ENCODE measurements around the gene MYMX. TPM values are rescaled to one million over a fixed set of nuclear protein-coding genes. Genes with fewer than 3 reads are reported as not detected.
"Not testable (repeated sequence)": the region's sequence is repeated elsewhere in the genome, so short reads cannot be mapped to it uniquely, and the experiment has no call there.

MYMX gene
- total RNA-seq, 1 donor from 2014 or later = not detected

DNA sequence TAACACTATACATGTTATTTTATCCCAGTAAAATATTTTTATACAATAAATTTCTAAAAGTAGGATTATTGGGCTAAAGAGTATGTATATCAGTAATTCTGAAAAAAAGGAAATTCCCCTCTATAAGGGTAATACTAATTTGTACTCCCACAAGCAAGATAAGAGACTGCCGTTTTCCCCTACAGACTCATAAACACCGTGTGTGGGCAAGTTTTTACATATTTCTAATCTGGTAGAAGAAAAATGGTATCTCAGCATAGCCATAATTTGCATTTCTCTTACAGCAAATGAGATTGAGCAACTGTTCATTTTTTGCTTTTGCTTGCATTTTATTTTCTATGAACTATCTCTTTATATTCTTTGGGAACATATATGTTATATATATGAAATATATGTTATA lies 26.0 kb upstream of the MYMX start:
- Histone ChIP-seq H3K36me3 (ENCODE audit: control insufficient read depth, insufficient read depth, low read length) (no peaks in the 10 kb centered on the region), H3K4me3 (ENCODE audit: low read depth, low read length) (no peak overlapping the region), H3K27me3 (ENCODE audit: control insufficient read depth, insufficient read depth, low read length) (peaks cover 2% of the 10 kb centered on the region)
- DNase-seq (ENCODE audit: low read depth) = no peak
- TF ChIP-seq, protein P1, sequence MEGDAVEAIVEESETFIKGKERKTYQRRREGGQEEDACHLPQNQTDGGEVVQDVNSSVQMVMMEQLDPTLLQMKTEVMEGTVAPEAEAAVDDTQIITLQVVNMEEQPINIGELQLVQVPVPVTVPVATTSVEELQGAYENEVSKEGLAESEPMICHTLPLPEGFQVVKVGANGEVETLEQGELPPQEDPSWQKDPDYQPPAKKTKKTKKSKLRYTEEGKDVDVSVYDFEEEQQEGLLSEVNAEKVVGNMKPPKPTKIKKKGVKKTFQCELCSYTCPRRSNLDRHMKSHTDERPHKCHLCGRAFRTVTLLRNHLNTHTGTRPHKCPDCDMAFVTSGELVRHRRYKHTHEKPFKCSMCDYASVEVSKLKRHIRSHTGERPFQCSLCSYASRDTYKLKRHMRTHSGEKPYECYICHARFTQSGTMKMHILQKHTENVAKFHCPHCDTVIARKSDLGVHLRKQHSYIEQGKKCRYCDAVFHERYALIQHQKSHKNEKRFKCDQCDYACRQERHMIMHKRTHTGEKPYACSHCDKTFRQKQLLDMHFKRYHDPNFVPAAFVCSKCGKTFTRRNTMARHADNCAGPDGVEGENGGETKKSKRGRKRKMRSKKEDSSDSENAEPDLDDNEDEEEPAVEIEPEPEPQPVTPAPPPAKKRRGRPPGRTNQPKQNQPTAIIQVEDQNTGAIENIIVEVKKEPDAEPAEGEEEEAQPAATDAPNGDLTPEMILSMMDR (IDR thresholded peaks at IDR 0.05; ENCODE audit: insufficient read depth, low read length, poor library complexity, severe bottlenecking) = no peak

DNA sequence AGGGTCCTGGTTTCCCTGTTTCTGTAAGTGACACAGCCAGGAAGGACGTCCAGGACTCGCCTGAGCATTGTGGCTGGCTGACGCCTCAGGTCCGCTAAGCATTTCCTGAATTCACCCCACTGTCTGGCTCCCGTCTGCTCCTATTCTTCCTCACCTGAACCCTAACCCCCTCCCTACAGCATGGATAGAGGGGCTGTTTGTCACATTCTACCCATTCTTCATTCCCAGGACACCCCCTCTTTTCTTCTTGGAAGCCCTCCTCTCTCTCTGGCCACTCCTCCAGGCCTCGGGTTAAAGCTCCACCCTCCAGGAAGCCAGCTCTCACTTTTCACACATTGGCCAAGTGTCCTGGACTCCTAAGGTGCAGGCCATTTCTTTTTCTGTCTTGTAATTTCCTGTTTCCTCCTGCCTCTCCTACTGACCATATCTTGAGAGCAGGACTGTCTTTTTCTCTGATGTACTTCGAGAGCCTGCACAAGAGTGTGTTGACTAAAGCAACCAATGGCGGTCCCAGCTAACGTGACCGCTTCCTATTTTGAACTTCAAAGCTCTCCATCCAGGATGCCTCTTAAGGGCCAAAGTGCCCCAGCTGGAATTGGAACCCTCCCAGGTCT lies 24.2 kb upstream of the MYMX start:
- Histone ChIP-seq H3K4me3 (ENCODE audit: low read depth, low read length) (no peak overlapping the region), H3K27me3 (ENCODE audit: control insufficient read depth, insufficient read depth, low read length) (no peaks in the 10 kb centered on the region), H3K36me3 (ENCODE audit: control insufficient read depth, insufficient read depth, low read length) (no peaks in the 10 kb centered on the region)
- DNase-seq (ENCODE audit: low read depth) = no peak
- TF ChIP-seq, protein P1 (IDR thresholded peaks at IDR 0.05; ENCODE audit: insufficient read depth, low read length, poor library complexity, severe bottlenecking) = no peak

DNA sequence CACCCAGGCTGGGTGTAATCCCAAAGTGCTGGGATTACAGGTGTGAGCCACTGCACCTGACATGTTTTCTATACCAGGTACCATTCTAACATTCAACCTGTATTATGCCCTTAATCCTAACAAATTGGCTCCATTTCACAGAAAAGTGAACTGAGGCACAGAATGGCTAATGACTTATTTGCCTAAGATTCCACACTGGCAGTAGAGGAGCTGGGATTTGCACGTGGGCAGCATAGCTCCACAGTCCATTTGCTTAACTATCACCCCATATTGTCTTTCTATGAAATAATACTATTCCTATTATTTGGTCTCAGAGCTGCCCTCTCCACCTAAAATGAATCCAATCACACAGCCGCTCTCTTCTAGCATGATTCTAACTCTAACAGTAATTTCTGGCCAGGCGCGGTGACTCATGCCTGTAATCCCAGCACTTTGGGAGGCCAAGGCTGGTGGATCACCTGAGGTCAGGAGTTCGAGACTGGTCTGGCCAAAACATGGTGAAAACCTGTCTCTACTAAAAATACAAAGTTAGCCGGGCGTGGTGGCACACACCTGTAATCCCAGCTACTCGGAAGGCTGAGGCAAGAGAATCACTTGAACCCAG lies 23.3 kb upstream of the MYMX start:
- no peaks in the 10 kb centered on the region for H3K36me3 ChIP-seq (ENCODE audit: control insufficient read depth, insufficient read depth, low read length)
- no peaks in the 10 kb centered on the region for H3K27me3 ChIP-seq (ENCODE audit: control insufficient read depth, insufficient read depth, low read length)
- TF ChIP-seq, protein P1 (IDR thresholded peaks at IDR 0.05; ENCODE audit: insufficient read depth, low read length, poor library complexity, severe bottlenecking) = no peak
- no peak overlapping the region for H3K4me3 ChIP-seq (ENCODE audit: low read depth, low read length)
- no peak for DNase-seq (ENCODE audit: low read depth)

DNA sequence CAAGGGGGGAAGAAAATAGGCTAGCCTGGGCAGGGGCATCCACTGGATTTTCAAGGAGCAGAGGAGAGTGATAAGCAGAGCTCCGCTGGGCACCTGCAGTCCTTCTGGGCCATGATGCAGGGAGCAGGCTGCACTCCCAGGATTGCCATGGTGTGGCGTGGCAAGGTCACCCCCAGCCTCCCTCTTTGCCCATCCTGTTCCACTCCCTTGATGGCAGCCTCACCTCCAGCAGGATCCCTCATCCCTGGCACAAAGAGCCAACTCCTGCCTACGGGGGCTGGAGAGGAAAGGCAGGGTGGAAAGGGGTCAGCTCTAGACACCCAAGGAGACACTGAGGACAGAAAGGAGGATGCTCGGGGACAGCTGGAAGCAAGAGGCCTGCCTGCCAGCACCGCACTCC lies 22.4 kb upstream of the MYMX start:
- Histone ChIP-seq H3K27me3 (ENCODE audit: control insufficient read depth, insufficient read depth, low read length) (no peaks in the 10 kb centered on the region), H3K36me3 (ENCODE audit: control insufficient read depth, insufficient read depth, low read length) (no peaks in the 10 kb centered on the region), H3K4me3 (ENCODE audit: low read depth, low read length) (no peak overlapping the region)
- TF ChIP-seq, protein P1 (IDR thresholded peaks at IDR 0.05; ENCODE audit: insufficient read depth, low read length, poor library complexity, severe bottlenecking) = no peak
- no peak for DNase-seq (ENCODE audit: low read depth)

DNA sequence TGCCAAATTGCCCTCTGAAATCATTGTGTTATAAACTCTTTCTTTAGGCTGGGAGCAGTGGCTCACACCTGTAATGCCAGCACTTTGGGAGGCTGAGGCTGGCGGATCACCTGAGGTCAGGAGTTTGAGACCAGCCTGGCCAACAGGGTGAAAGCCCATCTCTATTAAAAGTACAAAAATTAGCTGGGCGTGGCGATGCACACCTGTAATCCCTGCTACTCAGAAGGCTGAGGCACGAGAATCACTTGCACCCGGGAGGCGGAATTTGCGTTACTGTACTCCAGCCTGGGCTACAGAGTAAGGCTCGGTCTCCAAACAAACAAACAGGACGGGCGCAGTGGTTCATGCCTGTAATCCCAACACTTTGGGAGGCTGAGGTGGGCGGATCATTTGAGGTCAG lies 20.4 kb upstream of the MYMX start:
- H3K27me3 ChIP-seq (ENCODE audit: control insufficient read depth, insufficient read depth, low read length); H3K4me3 ChIP-seq (ENCODE audit: low read depth, low read length); DNase-seq (ENCODE audit: low read depth); H3K36me3 ChIP-seq (ENCODE audit: control insufficient read depth, insufficient read depth, low read length): not testable (repeated sequence)

DNA sequence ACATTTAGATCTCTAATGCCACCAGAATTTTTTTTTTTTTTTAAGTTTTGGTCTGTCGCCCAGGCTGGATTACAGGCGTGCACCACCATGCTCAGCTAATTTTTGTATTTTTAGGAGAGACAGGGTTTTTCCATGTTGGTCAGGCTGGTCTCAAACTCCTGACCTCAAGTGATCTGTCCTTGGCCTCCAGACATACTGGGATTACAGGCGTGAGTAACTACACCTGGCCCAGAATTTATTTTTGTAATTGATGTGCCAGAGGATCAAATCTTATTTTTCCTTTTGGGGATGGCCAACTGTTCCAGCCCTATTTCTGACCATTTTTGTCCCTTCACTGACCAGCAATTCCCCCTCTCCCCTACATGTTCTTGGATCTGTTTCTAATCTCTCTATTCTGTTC lies 18.0 kb upstream of the MYMX start:
- H3K4me3 ChIP-seq (ENCODE audit: low read depth, low read length) = no peak overlapping the region
- TF ChIP-seq, protein P1 (IDR thresholded peaks at IDR 0.05; ENCODE audit: insufficient read depth, low read length, poor library complexity, severe bottlenecking) = no peak
- H3K27me3 ChIP-seq (ENCODE audit: control insufficient read depth, insufficient read depth, low read length) = no peaks in the 10 kb centered on the region
- DNase-seq (ENCODE audit: low read depth) = no peak
- no peaks in the 10 kb centered on the region for H3K36me3 ChIP-seq (ENCODE audit: control insufficient read depth, insufficient read depth, low read length)
